ENCODE results near the gene CARF.
"Not testable (repeated sequence)": the region's sequence is repeated elsewhere in the genome, so short reads cannot be mapped to it uniquely, and the experiment has no call there.

DNA sequence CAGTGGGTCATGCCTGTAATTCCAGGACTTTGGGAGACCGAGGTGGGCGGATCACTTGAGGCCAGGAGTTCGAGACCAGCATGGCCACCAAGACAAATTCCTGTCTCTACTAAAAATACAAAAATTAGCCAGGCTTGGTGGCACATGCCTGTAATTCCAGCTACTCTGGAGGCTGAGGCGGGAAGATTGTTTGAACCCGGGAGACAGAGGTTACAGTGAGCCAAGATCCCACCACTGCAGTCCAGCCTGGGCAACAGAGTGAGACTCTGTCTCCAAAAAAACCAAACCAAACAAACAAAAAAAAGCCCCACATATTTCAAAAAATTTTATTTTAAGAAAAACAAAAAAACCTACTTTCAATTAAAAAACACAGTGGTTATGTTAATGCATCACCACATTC lies 1.8 kb upstream of the CARF start:
- TF ChIP-seq, protein P1, sequence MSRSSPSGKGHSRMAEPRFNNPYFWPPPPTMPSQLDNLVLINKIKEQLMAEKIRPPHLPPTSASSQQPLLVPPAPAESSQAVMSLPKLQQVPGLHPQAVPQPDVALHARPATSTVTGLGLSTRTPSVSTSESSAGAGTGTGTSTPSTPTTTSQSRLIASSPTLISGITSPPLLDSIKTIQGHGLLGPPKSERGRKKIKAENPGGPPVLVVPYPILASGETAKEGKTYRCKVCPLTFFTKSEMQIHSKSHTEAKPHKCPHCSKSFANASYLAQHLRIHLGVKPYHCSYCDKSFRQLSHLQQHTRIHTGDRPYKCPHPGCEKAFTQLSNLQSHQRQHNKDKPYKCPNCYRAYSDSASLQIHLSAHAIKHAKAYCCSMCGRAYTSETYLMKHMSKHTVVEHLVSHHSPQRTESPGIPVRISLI (tag by site-specific recombination; IDR thresholded peaks at IDR 0.05) = not testable (repeated sequence)
- not testable (repeated sequence) for TF ChIP-seq SALL2 (tag by site-specific recombination; IDR thresholded peaks at IDR 0.05; ENCODE audit: borderline replicate concordance); ZNF112 (tag by site-specific recombination; IDR thresholded peaks at IDR 0.05); ZNF600 (tag by site-specific recombination; IDR thresholded peaks at IDR 0.05); ZFP37 (tag by site-specific recombination; IDR thresholded peaks at IDR 0.05); ZNF157 (tag by site-specific recombination; IDR thresholded peaks at IDR 0.05); REPIN1 (tag by site-specific recombination; IDR thresholded peaks at IDR 0.05; ENCODE audit: low read depth)

Measured in HEK293 (cell line).